HepG2 (cell line): ENCODE results near the gene FBXW5. TPM values are rescaled to one million over a fixed set of nuclear protein-coding genes. Genes with fewer than 3 reads are reported as not detected.

Source experiments
- ARID4A ChIP-seq: sonication (generic); formaldehyde crosslinking; IDR thresholded peaks from 2 replicates; pipeline ENCODE4 v1.5.0; 2020; ENCODE audit warnings: mild to moderate bottlenecking, missing genetic modification reagents, borderline replicate concordance
- BCL3 ChIP-seq: sonication (generic); formaldehyde crosslinking; IDR thresholded peaks from 2 replicates; pipeline ENCODE4 v1.5.1; 2020; ENCODE audit warnings: mild to moderate bottlenecking, missing genetic modification reagents, moderate library complexity
- DMAP1 ChIP-seq: IDR thresholded peaks from 2 replicates; pipeline ENCODE4 v1.6.1; 2016
- FOXC1 ChIP-seq: sonication (generic); formaldehyde crosslinking; IDR thresholded peaks from 2 replicates; pipeline ENCODE4 v1.8.0; 2022; ENCODE audit warnings: mild to moderate bottlenecking, missing genetic modification reagents, borderline replicate concordance
- GABPB1 ChIP-seq: IDR thresholded peaks from 2 replicates; pipeline ENCODE4 v1.6.1; 2016; ENCODE audit warnings: mild to moderate bottlenecking, missing genetic modification reagents, moderate library complexity, missing compliant biosample characterization
- GMEB2 ChIP-seq: IDR thresholded peaks from 2 replicates; pipeline ENCODE4 v1.6.1; 2016; ENCODE audit warnings: missing biosample characterization, missing genetic modification reagents, low read depth
- HDAC2 ChIP-seq: sonication (generic); formaldehyde crosslinking; IDR thresholded peaks from 2 replicates; pipeline ENCODE4 v1.4.0; 2020; ENCODE audit warnings: missing genetic modification reagents
- KMT2A ChIP-seq: sonication (generic); formaldehyde crosslinking; IDR thresholded peaks from 2 replicates; pipeline ENCODE4 v1.4.0; 2020; ENCODE audit warnings: missing genetic modification reagents
- NAIF1 ChIP-seq: sonication (generic); formaldehyde crosslinking; IDR thresholded peaks from 2 replicates; pipeline ENCODE4 v1.5.0; 2020; ENCODE audit warnings: mild to moderate bottlenecking, missing genetic modification reagents, borderline replicate concordance
- NFE2L1 ChIP-seq: sonication (generic); formaldehyde crosslinking; IDR thresholded peaks from 2 replicates; pipeline ENCODE4 v1.4.0; 2020; ENCODE audit warnings: missing genetic modification reagents, mild to moderate bottlenecking, borderline replicate concordance
- PRPF4 ChIP-seq: fragments of 200-400 bp; formaldehyde crosslinking; IDR thresholded peaks from 2 replicates; pipeline ENCODE4 v1.6.1; 2016; ENCODE audit warnings: low read length, low read depth; ENCODE audit not compliant: poor library complexity, severe bottlenecking
- RXRA ChIP-seq: sonication (generic); formaldehyde crosslinking; IDR thresholded peaks from 2 replicates; pipeline ENCODE4 v1.5.1; 2020; ENCODE audit warnings: missing genetic modification reagents
- RXRB ChIP-seq: IDR thresholded peaks from 2 replicates; pipeline ENCODE4 v1.6.1; 2016; ENCODE audit warnings: borderline replicate concordance, missing genetic modification reagents, missing compliant biosample characterization
- SRSF9 ChIP-seq: fragments of 200-400 bp; formaldehyde crosslinking; IDR thresholded peaks from 2 replicates; pipeline ENCODE4 v1.6.1; 2018; ENCODE audit warnings: borderline replicate concordance, mild to moderate bottlenecking, low read depth, low read length; ENCODE audit not compliant: insufficient read depth, poor library complexity, severe bottlenecking
- ZNF12 ChIP-seq: sonication (generic); formaldehyde crosslinking; IDR thresholded peaks from 2 replicates; pipeline ENCODE4 v1.5.0; 2020; ENCODE audit warnings: missing genetic modification reagents
- ZNF143 ChIP-seq: sonication (generic); formaldehyde crosslinking; IDR thresholded peaks from 2 replicates; pipeline ENCODE4 v1.4.0; 2020; ENCODE audit warnings: missing genetic modification reagents
- ZNF207 ChIP-seq: fragments of 450-650 bp; IDR thresholded peaks from 2 replicates; pipeline ENCODE4 v1.6.1; 2016; ENCODE audit warnings: antibody characterized with exemption, borderline replicate concordance
- ZNF546 ChIP-seq: sonication (generic); formaldehyde crosslinking; conservative IDR thresholded peaks from 2 replicates; pipeline ENCODE4 v1.8.1; 2023; ENCODE audit warnings: mild to moderate bottlenecking, missing genetic modification reagents
- ZNF773 ChIP-seq: sonication (generic); formaldehyde crosslinking; IDR thresholded peaks from 2 replicates; pipeline ENCODE4 v1.4.0; 2020; ENCODE audit warnings: missing genetic modification reagents, borderline replicate concordance
- ZNF792 ChIP-seq: IDR thresholded peaks from 2 replicates; pipeline ENCODE4 v1.6.1; 2016
- polyA plus RNA-seq, 8 experiments: library from polyadenylated mRNA; depleted of rRNA in 3 of 8; stranded (reverse) in 7 of 8; unstranded in 1 of 8; fragments of >200 nt; fragmentation: Illumina TruSeq in 4 of 8; extraction: Trizol in 4 of 8; gene quantifications; 2 replicates each; pipeline versions ENCODE4 v1.2.1 to v1.2.3, GENCODE V29; 2011 to 2016; ENCODE audit warnings: low read depth in 4 of 8, missing spikeins in 1 of 8, mixed read lengths in 1 of 8; ENCODE audit not compliant: insufficient read depth in 1 of 8
- total RNA-seq, 5 experiments: library from RNA; depleted of rRNA; stranded (reverse); fragments of >200 nt; fragmentation: Illumina TruSeq; extraction: Trizol; gene quantifications; 2 replicates each; pipeline ENCODE4 v1.2.3, GENCODE V29; 2016; ENCODE audit warnings: low read depth in 1 of 5
- TF ChIP-seq, protein P1 (sequence below): fragments of 450-650 bp; IDR thresholded peaks from 2 replicates; pipeline ENCODE4 v1.6.1; 2017
- TF ChIP-seq, protein P2 (sequence below): sonication (generic); formaldehyde crosslinking; IDR thresholded peaks from 2 replicates; pipeline ENCODE4 v1.8.1; 2023; ENCODE audit warnings: missing genetic modification reagents, mild to moderate bottlenecking, borderline replicate concordance

FBXW5 gene
- total and polyA plus RNA-seq, 2 of the 13 experiments (the other 11 are each of a cell fraction or from before 2014, with no cell fraction given) = 52.0 to 60.4 TPM

GRCh38 chr9:136968333-136969127 lies 24.0 kb upstream of the FBXW5 start (continued):
- TF ChIP-seq GMEB2 (CRISPR knock-in tag) (no peak), RXRA (CRISPR knock-in tag) (no peak), KMT2A (CRISPR knock-in tag) (no peak), ZNF773 (CRISPR knock-in tag) (no peak), PRPF4 (no peak), DMAP1 (CRISPR knock-in tag) (no peak), GABPB1 (no peak), HDAC2 (CRISPR knock-in tag) (no peak), ZNF546 (no peak), FOXC1 (CRISPR knock-in tag) (no peak), RXRB (no peak), ARID4A (no peak), ZNF207 (no peak), ZNF792 (CRISPR knock-in tag) (no peak), ZNF12 (CRISPR knock-in tag) (no peak), NFE2L1 (no peak), ZNF143 (CRISPR knock-in tag) (no peak), BCL3 (CRISPR knock-in tag) (0 out of 2 replicates have a peak, but pooled peaks have one; percentile 74), SRSF9 (no peak), NAIF1 (CRISPR knock-in tag) (no peak)
- TF ChIP-seq, protein P1, sequence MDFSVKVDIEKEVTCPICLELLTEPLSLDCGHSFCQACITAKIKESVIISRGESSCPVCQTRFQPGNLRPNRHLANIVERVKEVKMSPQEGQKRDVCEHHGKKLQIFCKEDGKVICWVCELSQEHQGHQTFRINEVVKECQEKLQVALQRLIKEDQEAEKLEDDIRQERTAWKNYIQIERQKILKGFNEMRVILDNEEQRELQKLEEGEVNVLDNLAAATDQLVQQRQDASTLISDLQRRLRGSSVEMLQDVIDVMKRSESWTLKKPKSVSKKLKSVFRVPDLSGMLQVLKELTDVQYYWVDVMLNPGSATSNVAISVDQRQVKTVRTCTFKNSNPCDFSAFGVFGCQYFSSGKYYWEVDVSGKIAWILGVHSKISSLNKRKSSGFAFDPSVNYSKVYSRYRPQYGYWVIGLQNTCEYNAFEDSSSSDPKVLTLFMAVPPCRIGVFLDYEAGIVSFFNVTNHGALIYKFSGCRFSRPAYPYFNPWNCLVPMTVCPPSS = no peak
- TF ChIP-seq, protein P2, sequence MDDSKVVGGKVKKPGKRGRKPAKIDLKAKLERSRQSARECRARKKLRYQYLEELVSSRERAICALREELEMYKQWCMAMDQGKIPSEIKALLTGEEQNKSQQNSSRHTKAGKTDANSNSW (CRISPR knock-in tag) = no peak
